DMS53 treated with DMSO at 0.1 percent for 48 hours (cell line): ENCODE data around the gene ZCRB1.

Experiments used
- DNase-seq: peaks from one replicate; lab custom pipeline; 2025; ENCODE audit not compliant: unreplicated experiment; lab: John Stamatoyannopoulos, UW

Gene ZCRB1

DNA sequence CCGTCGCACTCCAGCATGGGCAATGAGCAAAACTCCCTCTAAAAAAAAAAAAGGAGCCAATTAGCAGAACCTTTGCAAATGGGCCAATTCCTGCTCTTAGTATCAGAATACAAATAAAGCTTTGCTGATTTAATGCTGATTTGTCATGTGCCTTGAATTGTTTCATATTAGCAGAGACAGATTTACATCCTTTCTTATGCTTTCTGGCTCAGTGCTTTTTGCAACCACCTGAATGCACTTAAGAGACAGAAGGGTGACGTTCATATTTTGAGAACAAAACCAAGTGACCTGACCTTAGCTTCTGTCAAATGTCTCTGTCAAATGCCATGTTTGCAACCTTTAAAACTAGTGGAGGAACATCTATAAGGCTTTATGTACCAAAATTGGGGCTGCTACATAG is 44.0 kb downstream of the ZCRB1 start:
- DNase-seq, result no peak

DNA sequence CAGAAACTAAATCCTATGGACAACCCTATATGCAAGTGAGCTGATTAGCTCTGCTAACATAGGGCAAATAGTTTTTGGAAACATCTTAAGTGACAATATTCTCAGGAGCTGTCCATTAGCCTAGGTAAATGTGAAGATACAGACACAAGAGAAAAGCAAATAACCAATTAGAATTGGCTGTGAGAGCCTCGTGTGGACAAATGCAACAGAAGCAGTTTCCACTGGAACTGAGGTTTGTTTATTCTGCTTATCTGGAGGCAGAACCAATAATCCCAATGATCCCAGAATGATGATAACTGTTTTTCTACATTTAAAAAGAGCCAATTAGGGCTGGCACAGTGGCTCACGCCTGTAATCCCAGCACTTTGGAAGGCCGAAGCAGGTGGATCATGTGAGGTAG is 44.6 kb downstream of the ZCRB1 start:
- no peak for DNase-seq

DNA sequence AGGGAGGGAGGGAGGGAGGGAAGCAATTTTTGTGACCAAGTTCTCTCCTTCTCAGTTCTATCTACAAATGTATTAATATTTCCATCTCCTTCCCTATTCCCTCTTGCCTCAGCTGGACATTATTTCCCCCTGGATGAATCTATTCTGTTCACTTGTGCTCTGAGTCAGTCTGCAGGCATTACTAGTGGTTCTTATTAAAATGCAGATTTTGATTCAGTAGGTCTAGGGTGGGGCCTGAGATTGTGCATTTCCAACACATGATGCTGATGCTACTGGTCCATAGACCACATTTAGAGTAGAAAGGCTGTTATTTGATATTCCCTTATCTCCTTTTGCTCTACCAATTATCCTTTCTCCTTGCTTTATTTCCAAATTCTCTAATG is 47.8 kb downstream of the ZCRB1 start:
- DNase-seq, result no peak

DNA sequence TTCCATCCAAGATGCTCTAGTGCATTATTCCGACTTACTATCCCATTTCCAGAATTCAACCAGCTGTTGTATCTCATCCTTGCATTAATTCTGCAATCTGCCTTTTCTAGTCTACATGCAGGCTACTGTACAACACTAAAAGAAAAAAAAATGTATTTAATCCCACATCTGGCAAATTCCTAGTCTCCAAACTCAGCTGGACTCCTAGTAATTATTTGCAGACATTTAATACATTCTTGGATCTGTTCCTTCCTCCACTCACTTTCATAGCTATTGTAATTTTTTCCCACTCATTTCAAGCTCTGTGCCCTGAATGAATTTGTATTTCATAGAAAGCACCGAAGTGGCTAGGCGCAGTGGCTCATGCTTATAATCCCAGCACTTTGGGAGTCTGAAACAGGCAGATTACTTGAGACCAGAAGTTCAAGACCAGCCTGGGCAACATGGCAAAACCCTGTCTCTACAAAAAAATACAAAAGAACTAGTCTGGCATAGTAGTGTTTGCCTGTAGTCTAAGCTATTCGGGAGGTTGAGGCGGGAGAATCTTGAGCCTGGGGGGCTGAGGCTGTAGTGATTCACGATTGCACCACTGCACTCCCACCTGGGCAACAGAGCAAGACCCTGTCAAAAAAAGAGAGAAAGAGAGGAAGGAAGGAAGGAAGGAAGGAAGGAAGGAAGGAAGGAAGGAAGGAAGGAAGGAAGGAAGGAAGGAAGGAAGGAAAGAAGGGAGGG is 48.3 kb downstream of the ZCRB1 start:
- no peak for DNase-seq

DNA sequence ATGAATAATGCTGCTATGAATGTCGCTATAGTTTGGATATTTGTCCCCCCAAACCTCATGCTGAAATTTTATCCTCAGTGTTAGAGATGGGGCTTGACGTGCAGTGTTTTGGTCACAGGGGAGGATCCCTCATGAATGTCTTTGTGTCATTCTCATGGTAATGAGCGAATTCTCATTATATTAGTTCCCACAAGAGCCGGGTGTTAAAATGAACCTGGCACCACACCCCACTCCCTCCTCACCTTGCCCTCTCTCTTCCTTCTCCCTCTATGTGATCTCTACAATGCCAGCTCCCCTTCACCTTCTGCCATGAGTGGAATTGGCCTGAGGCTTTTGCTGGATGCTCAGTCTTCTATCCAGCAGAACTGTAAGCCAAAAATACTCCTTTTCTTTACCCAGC is 50.4 kb downstream of the ZCRB1 start:
- DNase-seq, result no peak

DNA sequence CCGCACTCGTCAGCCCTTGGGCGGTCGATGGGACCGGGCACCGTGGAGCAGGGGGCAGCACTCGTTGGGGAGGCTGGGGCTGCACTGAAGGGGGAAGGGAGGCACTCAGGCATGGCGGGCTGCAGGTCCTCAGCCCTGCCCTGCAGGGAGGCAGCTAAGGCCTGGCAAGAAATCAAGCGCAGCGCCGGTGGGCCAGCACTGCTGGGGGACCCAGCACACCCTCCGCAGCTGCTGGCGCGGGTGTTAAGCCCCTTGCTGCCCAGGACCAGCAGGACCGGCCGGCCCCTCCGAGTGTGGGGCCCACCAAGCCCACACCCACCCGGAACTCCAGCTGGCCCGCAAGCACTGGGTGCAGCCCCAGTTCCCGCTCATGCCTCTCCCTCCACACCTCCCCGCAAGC is 52.2 kb downstream of the ZCRB1 start:
- DNase-seq, result no peak

DNA sequence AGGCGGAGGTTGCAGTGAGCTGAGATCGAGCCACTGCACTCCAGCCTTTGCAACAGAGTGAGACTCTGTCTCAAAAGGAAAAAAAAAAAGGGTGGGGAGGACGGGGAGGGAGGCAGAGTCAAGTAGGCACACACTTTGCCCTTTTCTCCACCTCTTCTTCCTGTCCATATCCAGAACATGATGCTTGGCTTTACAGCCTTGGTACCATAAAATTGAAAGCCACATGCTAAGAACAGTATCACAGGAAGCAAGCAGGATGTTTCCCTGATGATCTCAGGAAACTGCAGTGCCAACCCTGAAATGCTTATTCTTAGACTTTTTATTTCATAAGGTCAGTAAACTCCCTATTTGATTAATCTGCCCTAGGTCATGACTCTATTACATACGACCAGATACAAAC is 55.3 kb downstream of the ZCRB1 start:
- DNase-seq, result no peak

DNA sequence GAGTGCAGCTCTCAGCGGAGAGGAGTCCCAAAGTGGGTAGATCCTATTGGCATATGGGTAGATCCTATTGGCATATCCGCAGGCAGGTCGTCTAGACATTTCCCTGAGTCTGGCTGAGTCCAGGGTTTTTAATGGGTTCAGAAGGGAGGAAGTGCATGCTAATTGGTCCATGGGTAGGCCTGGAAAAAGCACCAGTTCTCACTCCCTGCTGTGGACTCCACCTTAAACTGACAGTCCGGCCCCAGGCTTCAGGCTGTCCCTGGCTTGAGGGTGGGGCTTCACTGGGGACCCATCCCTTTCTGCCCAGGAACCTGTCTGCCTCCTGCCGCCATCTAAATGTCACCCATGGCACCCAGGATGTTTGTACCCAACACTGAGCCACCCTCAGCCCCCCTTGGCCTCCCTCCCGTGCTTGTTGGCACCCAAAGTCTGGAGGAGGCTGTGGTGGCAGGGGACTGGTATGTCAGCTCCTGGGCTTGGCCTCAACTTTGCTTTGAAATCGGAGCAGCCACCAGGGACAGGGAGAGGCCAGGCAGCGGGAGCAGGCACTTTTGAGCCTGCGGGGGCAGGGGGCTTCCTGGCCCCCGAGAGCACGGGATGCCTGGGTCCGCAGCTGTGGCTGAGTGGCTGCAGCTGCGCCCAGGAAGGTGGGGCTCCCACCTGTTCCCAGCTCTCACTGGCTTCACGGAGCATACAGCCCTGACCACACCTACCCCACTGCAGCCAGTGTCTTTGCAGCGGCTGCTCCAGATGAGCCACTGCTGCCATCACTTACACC is 58.3 kb downstream of the ZCRB1 start:
- no peak for DNase-seq

DNA sequence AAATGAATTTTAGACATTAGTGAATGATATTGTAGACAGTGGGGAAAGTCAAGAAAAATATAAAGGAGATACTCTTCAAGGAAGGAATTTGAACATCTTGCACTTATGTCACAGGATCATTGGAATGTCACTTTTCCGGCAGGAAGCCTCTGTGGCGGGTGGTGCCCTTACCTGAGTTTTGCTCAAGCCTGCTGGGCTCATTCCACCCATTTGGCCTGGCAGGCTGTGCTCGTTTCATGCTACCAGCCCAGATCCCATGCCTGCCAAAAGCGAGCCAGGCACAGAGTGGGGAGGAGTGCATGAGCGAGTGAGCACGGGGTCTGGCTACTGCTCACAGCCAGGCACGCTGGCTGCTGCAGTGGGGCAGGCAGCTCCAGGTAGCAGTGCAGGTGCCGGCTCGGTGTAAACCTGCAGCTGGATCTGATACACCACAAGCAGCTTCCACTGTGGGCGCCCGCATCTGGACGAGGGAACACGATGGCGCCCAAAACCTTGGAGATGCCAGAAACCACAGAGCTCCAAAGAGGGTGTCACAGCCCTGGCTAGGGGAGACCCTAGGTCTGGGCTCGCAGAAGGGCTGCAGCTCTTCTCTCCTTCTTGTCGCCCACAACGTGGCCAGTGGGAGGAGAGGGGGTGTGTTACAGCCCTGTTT is 59.2 kb downstream of the ZCRB1 start:
- no peak for DNase-seq

DNA sequence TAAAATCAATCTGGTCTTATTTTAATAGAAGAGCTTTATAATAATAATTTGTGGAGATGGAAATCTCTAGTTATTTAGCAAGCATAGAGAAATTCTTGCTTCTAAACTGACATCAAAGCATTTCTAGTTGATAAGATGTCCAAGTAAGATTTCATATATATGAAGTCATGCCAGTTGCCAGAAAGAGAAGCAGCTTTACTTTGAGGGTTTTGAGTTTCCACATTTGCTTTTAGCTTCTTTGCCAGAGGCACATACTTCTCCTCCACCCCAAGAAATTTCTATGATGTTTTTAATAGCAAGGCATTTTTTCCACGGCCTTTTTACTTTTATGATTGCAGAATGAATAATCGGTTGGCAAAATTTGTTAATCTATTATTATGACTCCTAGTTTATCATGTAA is 63.6 kb downstream of the ZCRB1 start:
- DNase-seq, result no peak
